GM21825 (cell line): Measurements from ENCODE around the gene TBC1D17.

ENCODE experiments used
- ATAC-seq: cut with Tn5 transposase; IDR thresholded peaks from one replicate; pipeline ENCODE4 v1.9.1; 2021; ENCODE audit warnings: mild to moderate bottlenecking, moderate library complexity; ENCODE audit not compliant: unreplicated experiment

The TBC1D17 gene

DNA sequence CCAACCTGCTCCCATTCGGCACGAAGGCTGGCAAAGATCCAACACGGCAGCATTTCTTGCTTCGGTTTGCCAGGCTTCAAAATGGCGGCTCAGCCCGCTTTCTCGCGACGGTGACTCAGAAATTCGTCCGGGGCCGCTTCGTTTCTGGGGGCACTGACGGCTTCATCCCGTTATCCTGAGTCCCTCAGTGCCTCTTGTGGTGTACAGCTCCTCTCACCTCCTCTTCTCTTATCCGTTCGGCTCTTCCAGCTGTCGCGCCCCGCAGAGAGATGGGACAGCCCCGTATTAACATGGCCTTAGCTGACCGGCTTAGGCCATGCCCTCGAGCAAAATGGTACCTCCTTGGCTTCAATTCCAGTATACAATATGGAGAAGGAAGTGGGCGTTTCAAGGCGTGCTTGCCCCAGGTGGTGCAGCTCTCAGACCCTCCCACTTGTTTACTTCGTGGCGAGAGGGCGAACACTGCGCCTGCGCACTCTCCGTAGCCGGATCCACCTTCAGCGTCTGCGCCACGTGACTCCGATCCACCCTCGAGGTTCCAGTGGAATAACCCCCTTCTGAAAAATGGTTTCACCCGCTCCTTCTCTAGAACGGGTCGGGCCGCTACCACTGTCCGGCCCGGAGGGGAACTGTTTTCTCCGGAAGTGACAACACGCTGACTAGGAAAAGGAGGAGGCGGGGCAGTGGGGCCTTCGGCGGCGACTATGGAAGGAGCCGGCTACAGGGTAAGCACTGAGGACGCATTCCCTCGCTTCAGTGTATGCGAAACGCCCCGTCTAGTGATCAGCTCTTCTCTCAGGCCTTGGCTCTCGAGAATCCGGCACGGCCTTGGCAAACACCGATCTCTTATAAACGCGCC is at the start of gene TBC1D17, which contains the start of gene AKT1S1:
TBC1D17 (plus strand) TSS at position 683 of the 859 bp plus-strand sequence; CDS start at position 705, 22 bp downstream.
AKT1S1 (minus strand) TSS at position 336 of the 859 bp plus-strand sequence. CDS start 4,060 bp downstream, outside the sequence.
- ATAC-seq: peak; percentile 53

DNA sequence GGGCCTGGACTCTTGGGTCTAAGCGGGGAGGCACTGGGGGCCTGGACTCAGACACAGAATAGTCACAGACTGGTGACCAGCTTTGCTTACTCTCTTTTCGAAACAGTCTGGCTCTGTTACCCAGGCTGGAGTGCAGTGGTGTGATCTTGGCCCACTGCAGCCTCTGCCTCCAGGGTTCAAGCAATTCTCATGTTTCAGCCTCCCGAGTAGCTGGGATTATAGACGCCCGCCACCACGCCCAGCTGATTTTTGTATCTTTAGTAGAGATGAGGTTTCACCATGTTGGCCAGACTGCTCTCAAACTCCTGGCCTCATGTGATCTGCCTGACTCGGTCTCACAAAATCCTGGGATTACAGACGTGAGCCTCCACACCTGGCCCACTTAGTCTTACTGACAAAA is 48.3 kb upstream of the TBC1D17 start:
- ATAC-seq: no peak

DNA sequence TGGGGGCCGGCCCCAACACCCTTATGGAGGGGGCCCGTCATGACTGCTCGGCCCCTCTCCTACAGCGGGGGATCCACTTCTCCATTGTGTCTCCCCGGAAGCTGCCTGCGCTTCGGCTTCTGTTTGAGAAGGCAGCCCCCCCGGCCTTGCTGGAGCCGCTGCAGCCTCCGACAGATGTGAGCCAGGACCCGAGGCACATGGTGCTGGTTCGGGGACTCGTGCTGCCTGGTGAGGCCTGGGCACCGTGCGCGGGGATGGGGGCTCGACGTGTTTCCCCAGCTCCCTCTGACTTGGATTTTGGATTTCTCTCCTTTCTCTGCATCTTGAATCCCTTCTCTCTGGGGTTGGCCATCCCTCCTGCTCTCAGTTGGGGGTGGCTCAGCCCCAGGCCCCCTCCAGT is 47.8 kb upstream of the TBC1D17 start:
- ATAC-seq: no peak

DNA sequence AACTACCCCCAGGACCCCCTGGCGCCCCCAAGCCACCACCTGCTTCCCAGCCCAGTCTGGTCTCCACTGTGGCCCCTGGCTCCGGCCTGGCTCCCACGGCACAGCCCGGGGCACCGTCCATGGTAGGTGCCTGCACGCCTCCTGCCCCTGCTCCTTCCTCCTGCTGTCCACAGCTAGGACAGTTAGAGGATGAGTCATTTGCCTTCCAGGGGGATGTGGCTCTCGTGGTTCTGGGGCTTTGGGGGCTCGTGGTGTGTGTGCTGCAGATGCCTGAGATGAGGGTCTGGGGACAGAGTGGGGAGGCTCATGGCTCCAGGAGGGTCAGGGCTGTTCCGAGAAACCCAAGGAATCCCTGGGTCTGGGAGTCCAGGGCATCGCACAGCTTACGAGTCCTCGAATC is 46.7 kb upstream of the TBC1D17 start:
- ATAC-seq: no peak

DNA sequence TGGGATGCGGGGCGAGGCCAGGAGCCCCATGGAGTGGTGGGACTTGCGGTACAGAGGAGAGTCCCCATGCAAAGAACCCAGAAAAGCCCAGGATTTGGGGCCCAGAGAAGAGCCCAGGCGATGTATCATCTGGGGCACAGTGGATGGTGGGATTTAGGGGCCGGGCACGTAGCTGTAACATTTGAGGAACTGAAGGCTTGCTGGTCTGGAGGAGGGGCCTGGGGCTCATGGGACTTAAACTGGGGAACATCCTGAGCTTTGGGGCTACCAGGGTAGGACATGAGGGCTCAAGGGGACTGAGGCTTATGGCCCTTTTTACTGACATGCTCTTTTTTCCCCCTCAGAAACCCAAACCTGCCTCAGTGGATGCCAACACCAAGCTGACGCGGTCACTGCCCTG is 45.9 kb upstream of the TBC1D17 start:
- ATAC-seq: no peak

DNA sequence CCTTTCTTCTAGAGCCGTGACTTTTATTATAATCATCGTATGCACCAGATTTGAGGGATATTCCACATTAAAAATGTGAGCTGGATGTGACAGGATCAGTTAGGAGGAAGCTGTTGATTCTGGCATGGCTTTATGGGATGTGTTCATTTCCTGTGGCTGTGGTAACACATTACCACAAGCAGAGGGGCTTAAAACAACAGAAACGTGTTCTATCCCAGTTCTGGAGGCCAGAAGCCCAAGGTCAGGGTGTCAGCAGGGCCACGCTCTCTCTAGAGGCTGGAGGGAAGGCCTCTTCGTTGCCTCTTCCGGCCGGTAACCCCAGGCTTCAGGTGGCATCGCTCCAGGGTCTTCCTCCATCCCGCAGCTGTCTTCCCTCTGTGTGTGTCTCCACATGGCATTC is 44.9 kb upstream of the TBC1D17 start:
- no peak for ATAC-seq

DNA sequence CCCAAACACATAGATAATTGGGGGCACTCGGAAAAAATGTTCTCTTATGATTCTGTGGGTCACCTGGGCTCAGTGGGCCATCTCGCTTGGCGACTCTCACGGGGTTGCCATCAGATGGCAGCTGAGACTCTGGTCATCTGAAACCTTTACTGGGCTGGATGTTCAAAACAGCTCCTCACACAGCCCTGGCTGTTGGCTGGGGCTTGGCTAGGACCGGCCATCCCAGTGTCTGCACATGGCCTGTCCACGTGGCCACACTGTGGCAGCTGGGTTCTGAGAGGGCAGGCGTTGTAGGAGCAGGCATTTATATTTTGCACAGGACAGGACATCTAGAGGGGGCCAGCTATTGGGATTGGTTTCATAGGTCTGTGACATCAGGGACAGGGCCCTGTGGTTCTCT is 43.9 kb upstream of the TBC1D17 start:
- ATAC-seq: no peak

DNA sequence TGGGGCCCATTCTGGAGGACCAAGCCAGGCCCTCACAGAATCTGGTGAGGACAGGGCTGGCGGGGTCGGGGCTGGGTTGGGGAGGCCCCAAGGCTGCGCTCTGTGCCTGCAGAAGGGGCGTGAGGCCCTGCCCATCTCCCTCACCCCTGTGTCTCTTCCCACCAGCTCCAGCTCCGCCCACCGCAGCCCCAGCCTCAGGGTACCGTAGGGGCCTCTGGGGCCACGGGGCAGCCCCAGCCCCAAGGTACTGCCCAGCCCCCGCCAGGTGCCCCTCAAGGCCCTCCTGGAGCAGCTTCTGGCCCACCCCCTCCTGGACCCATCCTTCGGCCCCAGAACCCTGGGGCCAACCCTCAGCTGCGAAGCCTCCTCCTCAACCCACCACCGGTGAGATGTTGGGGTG is 41.9 kb upstream of the TBC1D17 start:
- no peak for ATAC-seq

DNA sequence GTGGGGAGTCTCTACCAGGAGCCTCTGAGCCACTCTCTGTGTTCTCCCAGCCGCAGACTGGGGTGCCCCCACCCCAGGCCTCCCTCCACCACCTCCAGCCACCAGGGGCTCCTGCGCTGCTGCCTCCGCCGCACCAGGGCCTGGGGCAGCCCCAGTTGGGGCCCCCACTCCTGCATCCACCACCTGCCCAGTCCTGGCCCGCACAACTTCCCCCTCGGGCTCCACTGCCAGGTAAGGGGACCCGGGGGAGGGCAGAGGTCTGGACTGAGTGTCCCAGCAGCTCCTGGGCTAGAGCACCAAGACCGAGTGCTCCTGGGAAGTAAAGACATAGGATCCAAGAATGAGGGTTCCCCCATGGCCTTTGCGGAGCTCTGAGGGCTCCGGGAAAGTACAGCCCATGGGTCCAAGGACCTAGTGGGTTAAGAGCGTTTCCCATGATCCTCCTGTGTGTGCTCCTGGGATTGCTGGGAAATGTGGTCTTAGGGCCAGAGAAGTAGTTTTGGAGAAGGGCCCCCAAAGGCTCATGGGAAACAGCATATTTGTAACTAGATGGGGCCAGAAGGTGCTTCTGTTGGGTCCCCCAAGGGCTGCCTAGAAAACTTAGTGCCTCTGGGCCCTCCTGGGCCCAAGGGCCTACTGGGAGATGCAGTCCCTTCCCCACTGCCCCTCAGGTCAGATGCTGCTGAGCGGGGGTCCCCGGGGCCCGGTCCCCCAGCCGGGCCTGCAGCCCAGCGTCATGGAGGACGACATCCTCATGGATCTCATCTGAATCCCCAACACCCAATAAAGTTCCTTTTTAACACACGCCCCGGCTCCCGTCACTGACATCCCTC is 41.1 kb upstream of the TBC1D17 start:
- no peak for ATAC-seq

DNA sequence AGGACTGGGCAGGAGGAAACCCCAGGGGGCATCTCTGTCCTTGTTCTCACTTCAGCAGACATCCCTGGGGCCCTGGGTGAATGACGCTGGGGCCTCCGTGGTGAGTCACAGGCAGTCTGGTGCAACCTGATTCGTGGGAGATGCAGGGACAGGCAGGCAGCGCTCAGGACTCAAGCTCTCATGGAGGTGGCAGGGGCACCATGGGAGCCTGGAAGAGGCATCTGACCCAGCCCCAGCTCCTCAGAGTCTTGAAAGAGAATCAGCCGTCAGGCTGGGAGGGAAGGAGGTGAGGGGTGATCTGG is 40.5 kb upstream of the TBC1D17 start:
- ATAC-seq: no peak

DNA sequence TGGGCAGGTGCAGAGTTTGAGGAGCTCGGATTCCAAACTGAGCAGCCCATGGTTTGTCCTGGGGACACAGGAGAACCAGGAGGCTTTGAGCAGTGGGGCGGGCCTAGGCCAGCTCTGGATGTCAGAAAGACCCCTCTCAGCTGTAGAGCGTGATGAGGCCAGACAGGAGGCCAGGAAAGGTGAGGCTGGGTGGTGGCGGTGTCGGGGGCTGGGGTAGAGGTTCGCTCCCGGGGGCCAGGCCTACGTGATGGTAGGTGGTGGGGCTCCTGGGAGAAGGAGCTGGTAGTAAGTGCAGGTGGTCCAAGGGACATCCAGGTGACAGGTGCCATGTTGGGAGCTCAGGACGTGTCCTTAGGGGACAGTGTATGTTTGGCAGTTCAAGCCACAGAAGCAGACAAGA is 40.1 kb upstream of the TBC1D17 start:
- ATAC-seq: no peak

DNA sequence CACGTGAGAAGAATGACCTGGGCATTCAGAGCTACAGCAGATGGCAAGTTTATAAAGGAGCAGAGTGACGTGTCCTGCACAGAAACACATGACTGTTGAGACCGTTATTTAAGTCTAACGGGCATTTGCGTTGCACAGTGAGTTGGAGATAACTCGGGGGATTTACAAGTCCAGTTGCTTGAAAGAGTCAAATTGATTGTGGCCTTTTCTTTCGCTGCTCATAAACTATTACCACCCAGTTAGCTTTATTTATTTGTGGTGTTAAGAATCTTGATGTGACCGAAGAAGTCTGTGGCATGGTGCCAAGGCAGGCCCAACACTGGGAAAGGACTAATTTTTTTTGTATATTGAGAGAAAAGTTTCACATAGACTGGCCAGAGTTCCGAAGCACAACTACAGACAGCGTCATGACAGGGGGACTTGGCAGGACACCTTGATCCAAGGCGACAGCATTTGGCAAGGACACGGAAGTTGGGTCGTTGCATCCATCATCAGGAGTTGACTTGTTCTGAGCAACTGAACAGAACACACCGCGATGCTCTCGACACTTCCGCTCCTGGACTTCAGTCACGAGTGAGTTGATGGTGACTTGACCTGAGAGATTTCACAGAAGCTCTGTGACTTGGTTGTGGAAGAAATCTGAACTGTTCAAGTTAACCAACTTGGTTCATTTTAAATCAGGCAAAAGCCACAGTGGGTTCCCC is 38.5 kb upstream of the TBC1D17 start:
- ATAC-seq: no peak

DNA sequence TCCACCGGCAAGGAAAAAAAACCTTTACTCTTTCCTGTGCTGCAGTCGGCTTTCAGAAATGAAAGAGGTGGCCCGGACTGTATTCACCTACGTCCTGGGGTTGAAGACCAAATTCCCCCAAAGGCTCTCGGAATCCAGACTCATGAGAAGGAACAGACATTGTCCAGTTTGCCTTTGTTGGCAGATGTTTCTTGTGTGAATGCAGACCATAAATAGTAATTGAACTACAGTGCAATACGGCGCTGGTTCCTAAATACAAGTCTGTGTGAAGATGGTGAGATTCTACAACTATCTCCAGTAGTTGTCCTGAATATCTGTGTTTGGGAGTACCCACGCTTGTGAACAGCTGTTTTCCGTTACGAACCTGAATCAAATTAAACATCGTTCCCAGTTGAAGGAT is 37.8 kb upstream of the TBC1D17 start:
- ATAC-seq: no peak

DNA sequence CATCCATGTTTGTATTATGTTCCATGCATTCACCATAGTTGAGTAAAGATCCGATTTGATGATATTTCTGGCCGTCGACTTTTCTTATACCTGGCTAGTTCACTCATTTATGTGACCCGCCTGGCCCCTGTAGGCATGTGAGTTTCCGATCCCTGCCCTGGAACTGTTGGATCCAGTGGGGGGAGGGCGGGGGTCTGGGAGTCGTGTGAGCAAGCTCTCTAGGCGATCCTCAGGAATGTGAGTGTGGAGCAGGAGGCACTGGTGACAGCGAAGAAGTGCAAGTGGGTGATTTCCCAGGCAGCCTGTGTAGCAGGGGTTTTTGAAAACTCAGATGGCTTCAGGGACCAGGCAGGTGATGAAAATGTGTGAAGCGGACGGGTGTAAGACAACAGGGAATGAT is 37.2 kb upstream of the TBC1D17 start:
- no peak for ATAC-seq

DNA sequence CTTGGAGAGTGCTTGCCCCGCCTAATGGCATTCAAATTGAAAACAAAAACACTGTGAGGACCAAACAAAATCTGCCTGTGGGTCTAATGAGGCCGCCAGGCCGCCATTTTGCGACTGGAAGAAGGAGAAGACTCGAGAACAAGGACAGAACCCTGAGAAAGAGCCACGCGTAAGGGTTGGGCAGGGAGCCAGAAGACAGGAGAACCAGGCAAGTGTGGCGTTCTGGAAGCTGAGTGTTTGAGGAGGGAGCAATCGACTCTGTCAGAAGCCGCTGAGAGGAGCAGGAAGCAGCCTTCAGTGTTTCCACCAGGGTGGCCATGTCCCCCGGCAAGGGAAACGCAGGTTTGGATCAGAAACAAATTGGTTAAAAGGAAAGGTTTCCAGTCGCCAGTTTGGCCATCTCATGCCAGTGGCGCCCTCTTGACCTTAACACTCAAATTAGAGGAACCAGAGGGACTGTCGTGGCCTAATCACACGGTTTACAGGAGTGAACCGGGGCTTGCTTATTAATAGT is 36.7 kb upstream of the TBC1D17 start:
- no peak for ATAC-seq

DNA sequence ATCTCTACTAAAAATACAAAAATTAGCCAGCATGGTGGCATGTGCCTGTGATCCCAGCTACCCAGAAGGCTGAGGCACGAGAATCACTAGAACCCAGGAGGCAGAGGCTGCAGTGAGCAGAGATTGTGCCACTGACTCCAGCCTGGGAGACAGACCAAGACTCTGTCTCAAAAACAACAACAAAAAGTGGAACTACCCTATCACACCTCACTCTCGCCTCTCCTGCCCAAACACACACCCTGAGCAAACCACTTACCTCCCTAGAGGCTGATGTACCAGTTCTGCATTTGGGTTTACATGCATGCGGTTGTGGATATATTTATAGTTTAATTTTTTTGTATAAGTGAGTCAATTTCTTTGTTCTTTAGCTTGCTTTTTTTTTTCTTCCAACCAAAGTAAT is 34.2 kb upstream of the TBC1D17 start:
- ATAC-seq: no peak

DNA sequence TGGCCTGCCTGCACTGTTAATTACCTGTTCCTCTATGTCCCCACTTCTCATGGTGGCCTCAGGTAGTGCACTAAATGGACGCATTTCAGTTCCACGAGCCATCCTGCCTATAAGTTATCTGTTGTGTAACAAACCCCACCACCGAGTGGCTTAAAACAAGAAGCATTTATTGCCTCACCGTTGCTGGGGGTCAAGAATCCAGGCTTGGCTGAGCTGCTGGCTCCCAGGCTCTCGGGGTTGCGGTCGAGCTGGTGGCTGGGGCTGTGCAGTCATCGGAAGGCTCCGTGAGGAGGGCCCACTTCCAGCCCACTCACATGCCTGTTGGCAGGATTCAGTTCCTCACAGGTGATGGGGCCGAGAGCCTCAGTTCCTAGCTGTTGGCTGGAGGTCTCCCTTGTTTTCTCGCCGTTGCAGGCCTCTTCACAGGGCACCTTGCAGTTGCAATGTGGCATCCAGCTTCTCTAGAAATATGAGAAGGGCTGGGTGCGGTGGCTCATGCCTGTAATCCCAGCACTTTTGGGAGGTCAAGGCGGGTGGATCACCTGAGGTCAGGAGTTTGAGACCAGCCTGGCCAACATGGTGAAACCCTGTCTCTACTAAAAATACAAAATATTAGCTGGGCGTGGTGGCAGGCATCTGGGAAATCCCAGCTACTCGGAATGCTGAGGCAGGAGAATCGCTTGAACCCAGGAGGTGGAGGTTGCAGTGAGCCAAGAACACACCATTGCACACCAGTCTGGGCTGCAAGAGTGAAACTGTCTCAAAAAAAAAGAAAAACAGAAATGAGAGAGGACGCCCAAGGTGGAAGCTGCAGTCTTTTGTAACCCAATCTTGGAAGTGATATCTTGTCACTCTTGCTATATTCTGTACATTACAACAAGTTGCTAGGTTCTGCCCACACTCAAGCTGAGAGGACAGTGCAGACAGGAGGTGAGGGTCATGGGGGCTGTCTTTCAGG is 33.1 kb upstream of the TBC1D17 start:
- ATAC-seq: no peak

DNA sequence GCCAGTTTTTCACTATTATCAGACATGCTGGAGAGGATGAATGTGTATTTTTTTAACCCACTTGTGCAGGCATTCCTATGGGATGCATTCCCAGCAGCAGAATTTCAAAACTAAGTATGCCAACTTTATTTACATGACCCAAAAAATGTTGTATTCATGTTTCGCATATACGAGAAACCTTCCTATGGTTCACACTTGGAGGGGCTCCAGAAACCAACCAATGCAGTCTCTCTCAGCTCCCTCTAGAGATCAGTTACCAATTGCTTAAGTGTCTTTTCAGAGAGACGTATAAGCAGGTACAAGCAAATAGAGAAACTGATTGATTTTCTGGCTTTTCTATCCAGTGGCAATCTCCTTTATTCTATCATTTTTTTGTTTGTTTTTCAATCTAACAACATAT is 32.1 kb upstream of the TBC1D17 start:
- ATAC-seq: no peak

DNA sequence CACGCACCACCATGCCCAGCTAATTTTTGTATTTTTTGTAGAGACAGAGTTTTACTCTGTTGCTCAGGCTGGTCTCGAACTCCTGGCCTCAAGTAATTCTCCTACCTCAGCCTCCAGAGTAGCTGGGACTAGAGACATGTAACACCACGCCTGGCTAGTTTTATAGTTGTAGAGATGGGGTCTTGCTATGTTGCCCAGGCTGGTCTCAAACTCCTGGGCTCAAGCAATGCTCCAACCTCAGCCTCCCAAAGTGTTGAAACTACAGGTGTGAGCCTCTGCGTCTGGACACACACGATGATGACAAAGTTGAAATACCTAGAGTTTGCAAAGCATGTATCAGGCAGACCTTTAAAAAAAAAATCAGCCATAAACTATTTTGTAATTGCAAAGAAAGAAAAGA is 31.1 kb upstream of the TBC1D17 start:
- ATAC-seq: no peak
